ENCODE results near the gene ABCG1. TPM values are rescaled to one million over a fixed set of nuclear protein-coding genes. Genes with fewer than 3 reads are reported as not detected.

Gene ABCG1
- total RNA-seq, 2 experiments from 2014 or later, result 22.2 to 24.6 TPM

DNA sequence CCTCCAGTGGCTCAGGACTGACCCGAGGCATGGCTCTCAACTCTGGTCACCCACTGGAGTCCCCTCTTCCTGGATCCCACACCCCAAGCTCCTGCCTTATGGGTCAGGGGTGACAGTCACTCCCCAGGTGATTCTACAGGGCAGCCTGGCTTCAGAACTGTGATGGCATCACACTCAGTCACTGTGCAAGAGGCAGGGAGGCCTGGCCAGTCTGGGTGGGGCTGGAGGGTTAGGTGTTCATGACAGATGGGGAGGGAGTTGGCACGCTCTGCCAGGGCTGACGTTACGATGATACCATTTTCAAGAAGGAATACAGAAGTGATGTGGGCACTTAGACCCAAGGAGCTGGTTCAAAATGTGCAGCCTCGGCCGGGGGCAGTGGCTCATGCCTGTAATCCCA is 25.2 kb upstream of the ABCG1 start:
- H3K27me3 Mint-ChIP-seq, result no peaks in the 10 kb centered on the region

DNA sequence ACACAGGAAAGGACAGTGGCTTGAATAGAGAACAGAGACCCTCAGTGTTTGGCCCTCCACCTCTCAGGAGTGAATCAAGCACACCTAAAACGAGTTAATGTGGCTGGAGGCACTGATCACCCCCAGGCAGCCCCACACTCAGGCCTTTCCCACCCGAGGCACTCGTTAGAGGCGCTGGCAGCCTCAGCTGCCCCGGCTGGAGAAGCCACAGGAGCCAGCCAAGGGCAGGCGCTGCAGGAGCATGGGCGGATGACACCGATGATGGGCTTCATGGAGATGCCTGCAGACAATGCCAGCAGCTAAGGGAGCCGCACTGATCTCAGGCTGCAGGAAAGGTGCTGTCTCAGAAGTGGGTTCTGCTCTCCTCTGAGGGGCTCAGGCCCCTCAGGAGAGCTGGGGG is 24.1 kb upstream of the ABCG1 start:
- ChIA-PET CTCF (no interaction called here), POLR2A (no interaction called here)
- Mint-ChIP-seq H3K9me3 (no peaks in the 10 kb centered on the region), H3K27ac (no peak overlapping the region), H3K4me3 (no peak overlapping the region), H3K4me1 (ENCODE audit: low read depth) (peaks cover 51% of the 10 kb centered on the region), H3K36me3 (no peaks in the 10 kb centered on the region), H3K27me3 (no peaks in the 10 kb centered on the region)
- intact Hi-C loops (cut with micrococcal nuclease), result no loop called here
- DNase-seq, result no peak

More for the DNA sequence above, 25.2 kb upstream of the ABCG1 start:
- intact Hi-C loops (cut with micrococcal nuclease), result no loop called here
- Mint-ChIP-seq H3K36me3 (no peaks in the 10 kb centered on the region), H3K27ac (no peak overlapping the region), H3K4me3 (no peak overlapping the region), H3K9me3 (no peaks in the 10 kb centered on the region), H3K4me1 (ENCODE audit: low read depth) (peaks cover 47% of the 10 kb centered on the region)
- ChIA-PET POLR2A (interaction anchor here (1.2 to 1.3 kb wide), 2 partner anchors 40 to 44 kb away, joined by 5 to 13 read pairs; no protein-coding TSS in a partner anchor), CTCF (interaction anchor here (1.3 to 1.9 kb wide), 4 partner anchors 30 to 65 kb away, joined by 3 to 12 read pairs (median 7); no protein-coding TSS in a partner anchor)
- DNase-seq, result no peak

DNA sequence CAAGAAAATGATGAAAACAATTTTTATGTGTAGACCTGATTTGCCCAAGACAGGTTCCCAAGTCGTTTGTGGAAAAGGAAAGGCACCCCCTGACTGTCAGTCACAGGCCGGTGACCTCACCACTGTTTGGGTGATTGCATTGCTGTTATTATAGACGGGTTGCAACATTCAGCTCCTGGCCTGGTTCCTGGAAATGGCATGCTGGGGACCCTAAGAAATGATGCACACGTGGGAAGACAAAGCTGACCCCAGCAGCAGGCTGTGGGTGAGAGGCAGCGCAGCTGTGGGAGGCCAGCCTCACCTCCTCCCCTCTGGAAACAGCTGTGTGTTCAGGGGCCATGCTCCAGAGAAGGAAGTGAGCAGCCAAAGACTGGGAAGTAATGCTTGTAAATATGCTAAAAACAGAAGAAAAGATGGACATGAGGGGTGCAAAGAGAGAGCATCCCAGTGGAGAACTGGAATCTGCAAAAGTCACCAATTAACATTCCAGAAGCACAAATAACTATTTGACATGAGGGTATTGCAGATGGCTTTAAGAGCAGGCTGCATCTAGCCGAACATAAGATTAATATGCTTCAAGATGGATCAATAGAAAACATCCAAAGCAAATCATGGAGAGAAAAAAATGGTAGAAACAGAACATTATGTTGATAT is 23.4 kb upstream of the ABCG1 start:
- POLR2A ChIA-PET, result no interaction called here
- H3K27me3 Mint-ChIP-seq, result no peaks in the 10 kb centered on the region
- no peaks in the 10 kb centered on the region for H3K9me3 Mint-ChIP-seq
- no peak overlapping the region for H3K4me3 Mint-ChIP-seq
- H3K4me1 Mint-ChIP-seq (ENCODE audit: low read depth), result peaks cover 51% of the 10 kb centered on the region
- DNase-seq, result no peak
- H3K27ac Mint-ChIP-seq, result no peak overlapping the region
- no peaks in the 10 kb centered on the region for H3K36me3 Mint-ChIP-seq
- intact Hi-C loops (cut with micrococcal nuclease), result no loop called here
- CTCF ChIA-PET, result no interaction called here

DNA sequence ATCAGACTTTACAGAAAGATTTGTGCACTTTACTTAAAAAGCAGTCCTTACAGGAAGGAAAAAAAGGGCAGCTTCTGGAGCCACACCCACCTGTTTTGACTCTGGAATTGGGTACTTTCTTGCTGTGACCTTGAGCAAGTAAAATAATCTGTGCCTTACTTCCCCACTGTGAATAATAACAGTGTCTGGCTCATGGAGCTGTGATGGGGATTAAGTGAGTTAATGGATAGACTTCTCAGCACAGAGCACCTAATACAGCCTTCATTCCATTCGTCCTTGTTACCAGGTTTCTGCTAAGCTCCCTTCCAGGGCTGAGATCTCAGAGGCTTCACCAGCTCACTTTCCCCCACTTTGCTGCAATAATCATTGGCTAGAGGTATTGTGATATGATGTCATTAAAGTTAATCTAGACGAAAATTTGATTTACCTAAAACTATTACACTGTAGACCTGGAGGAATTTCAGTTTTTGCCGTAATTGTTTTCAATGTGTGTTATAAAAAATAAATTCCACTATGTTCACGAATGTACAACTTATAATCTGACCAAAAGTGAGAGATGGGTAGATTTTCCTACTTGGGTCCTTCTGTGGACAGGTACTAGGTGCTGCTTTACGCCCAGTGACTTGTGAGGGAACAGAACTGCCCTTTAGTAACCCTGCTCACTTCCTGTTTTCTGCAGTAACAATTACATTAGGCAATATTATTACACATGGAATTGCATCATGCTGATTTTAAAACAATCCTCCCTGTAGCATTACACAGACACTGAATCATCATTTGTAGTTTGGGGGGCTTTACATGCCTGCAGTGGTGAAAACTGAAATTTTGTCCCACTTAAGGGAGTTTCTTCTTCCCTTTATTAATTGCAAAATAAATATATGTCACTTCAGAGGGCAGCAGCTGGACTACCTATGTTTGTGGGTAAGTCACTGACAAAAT is 19.7 kb upstream of the ABCG1 start:
- peak overlapping the region; percentile 65 for H3K27ac Mint-ChIP-seq
- H3K36me3 Mint-ChIP-seq, result no peaks in the 10 kb centered on the region
- intact Hi-C loops (cut with micrococcal nuclease), result no loop called here
- CTCF ChIA-PET, result interaction anchor here (1.2 to 1.6 kb wide), 4 partner anchors 35 to 59 kb away, joined by 3 to 5 read pairs (median 4); no protein-coding TSS in a partner anchor
- no peaks in the 10 kb centered on the region for H3K27me3 Mint-ChIP-seq
- POLR2A ChIA-PET, result interaction anchor here (1.9 kb wide), 1 partner anchor 20 kb away, joined by 13 read pairs; the partner anchor contains the start of gene ABCG1
- peaks cover 44% of the 10 kb centered on the region for H3K4me1 Mint-ChIP-seq (ENCODE audit: low read depth)
- H3K9me3 Mint-ChIP-seq, result no peaks in the 10 kb centered on the region
- no peak overlapping the region for H3K4me3 Mint-ChIP-seq
- no peak for DNase-seq

DNA sequence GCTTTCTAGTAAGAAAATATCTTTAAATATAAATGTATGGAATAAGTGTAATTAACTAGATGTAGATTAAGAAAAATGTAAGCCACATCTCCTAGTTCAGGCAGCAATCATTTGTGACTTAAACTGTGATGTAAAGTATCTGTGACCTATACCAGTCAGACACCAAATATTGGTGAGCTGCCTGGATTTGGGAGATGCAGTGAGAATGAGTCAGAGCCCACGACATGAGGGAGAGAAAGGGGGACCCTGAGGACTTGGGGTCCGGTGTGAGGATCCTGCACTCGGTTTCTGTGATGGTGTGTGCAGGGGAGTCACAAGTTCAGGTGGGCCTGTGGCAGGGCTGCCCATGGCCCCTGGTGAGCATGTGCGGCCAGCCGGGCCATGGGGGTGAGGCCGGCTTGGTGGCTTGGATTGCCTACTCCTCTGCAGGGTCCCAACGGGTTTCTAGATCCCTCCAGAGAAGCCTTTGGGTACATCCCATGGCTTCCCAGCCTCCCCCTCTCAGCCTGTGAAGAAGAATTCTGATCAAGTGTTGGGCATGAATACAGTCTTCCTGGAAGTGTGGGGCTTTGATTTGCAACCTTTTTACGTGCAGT is 19.0 kb upstream of the ABCG1 start:
- CTCF ChIA-PET, result interaction anchor here (1.2 to 1.6 kb wide), 3 partner anchors 36 to 59 kb away, joined by 3 to 4 read pairs (median 4); no protein-coding TSS in a partner anchor
- H3K27me3 Mint-ChIP-seq, result no peaks in the 10 kb centered on the region
- peaks cover 44% of the 10 kb centered on the region for H3K4me1 Mint-ChIP-seq (ENCODE audit: low read depth)
- H3K27ac Mint-ChIP-seq, result peak overlapping the region; percentile 23
- intact Hi-C loops (cut with micrococcal nuclease), result no loop called here
- no peak for DNase-seq
- H3K36me3 Mint-ChIP-seq, result no peaks in the 10 kb centered on the region
- no peaks in the 10 kb centered on the region for H3K9me3 Mint-ChIP-seq
- POLR2A ChIA-PET, result interaction anchor here (1.9 kb wide), 1 partner anchor 19 kb away, joined by 13 read pairs; the partner anchor contains the start of gene ABCG1
- no peak overlapping the region for H3K4me3 Mint-ChIP-seq

DNA sequence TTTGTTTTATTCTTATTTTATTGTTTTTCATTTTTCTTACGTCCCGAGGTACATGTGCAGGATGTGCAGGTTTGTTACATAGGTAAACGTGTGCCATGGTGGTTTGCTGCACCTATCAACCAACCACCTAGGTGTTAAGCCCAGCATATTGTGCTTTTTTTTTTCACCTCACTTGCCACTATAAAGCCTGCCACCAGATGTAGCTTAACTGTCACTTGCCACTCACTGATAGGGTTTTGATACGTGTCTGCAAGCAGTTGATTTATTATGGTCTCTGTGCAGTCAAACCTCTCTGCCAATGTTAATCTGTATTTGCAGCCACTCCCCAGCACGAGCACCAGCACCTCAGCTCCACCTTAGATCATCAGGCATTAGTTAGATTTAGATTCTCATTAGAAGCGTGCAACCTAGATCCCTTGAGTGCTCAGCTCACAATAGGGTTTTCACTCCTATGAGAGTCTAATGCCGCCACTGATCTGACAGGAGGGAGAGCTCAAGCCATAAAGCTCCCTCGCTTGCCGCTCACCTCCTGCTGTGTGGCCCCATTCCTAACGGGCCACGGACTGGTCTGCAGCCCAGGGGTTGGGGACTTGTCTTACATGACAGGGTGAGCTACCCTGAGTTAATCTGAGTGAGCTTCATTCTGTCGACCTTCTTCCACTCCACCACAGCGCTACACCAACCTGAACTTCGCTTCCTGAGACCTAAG is 17.9 kb upstream of the ABCG1 start:
- Mint-ChIP-seq H3K9me3 (no peaks in the 10 kb centered on the region), H3K4me3 (no peak overlapping the region), H3K27me3 (no peaks in the 10 kb centered on the region), H3K36me3 (no peaks in the 10 kb centered on the region), H3K4me1 (ENCODE audit: low read depth) (peaks cover 44% of the 10 kb centered on the region), H3K27ac (peak overlapping the region; percentile 11)
- no peak for DNase-seq
- intact Hi-C loops (cut with micrococcal nuclease), result no loop called here
- ChIA-PET POLR2A (interaction anchor here (0.8 to 1.2 kb wide), 2 partner anchors 9 to 19 kb away, joined by 3 read pairs; no protein-coding TSS in a partner anchor), CTCF (interaction anchor here (1.0 to 1.2 kb wide), 2 partner anchors 56 to 58 kb away, joined by 3 to 4 read pairs; no protein-coding TSS in a partner anchor)

DNA sequence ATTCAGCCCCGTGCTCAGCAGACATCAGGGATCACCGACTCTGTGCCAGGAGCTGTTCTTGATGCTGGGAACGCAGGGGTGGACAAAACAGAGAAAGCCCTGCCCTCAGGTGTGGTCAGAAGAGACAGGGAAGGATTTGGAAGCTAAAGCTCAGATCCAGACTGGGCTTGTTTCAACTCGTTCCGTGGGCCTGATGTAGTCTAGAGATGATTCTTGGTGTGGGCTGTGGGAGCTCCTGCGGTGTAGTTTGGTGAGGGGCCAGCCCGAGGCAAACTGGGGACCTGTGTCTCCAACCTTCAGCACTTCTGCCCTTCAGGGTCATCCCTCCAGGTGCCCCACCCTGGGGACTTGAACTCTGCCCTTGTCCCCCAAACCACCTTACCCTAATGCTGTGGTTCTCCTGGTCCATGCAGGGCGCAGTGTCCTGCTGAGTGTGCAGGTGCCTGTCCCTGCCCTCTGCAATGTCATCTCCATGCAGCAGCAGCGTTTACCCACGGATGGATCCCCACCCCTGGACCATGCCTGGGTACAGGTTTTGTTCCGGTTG is 17.3 kb upstream of the ABCG1 start:
- H3K9me3 Mint-ChIP-seq, result no peaks in the 10 kb centered on the region
- CTCF ChIA-PET, result interaction anchor here (0.9 to 1.0 kb wide), 2 partner anchors 29 to 57 kb away, joined by 3 read pairs; no protein-coding TSS in a partner anchor
- H3K4me1 Mint-ChIP-seq (ENCODE audit: low read depth), result peaks cover 44% of the 10 kb centered on the region
- H3K27me3 Mint-ChIP-seq, result no peaks in the 10 kb centered on the region
- H3K36me3 Mint-ChIP-seq, result no peaks in the 10 kb centered on the region
- H3K4me3 Mint-ChIP-seq, result no peak overlapping the region
- no peak overlapping the region for H3K27ac Mint-ChIP-seq
- POLR2A ChIA-PET, result interaction anchor here (1.2 kb wide), 1 partner anchor 9 kb away, joined by 3 read pairs; no protein-coding TSS in a partner anchor
- DNase-seq, result no peak
- intact Hi-C loops (cut with micrococcal nuclease), result no loop called here

DNA sequence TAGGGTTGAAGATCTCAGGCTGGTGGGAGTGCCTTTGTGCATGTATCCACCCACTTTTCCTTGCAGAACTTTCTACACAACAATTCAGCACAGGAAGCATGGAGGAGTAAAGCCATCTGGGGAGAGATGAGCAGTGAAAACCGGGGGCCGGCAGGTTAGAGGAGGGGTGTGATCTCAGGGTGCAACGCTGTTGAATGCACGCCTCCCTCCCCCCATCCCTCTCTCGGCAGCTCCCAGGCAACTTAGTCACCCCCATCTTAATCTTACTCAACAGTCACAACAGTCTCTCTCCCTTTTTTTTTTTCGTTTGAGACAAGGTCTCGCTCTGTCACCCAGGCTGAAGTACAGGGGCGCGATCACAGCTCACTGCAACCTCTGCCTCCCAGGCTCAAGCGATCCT is 16.6 kb upstream of the ABCG1 start:
- Mint-ChIP-seq H3K9me3 (no peaks in the 10 kb centered on the region), H3K27me3 (no peaks in the 10 kb centered on the region), H3K36me3 (no peaks in the 10 kb centered on the region), H3K4me3 (no peak overlapping the region), H3K27ac (no peak overlapping the region), H3K4me1 (ENCODE audit: low read depth) (peaks cover 44% of the 10 kb centered on the region)
- DNase-seq, result no peak
- POLR2A ChIA-PET, result no interaction called here
- intact Hi-C loops (cut with micrococcal nuclease), result no loop called here
- CTCF ChIA-PET, result interaction anchor here (0.9 kb wide), 1 partner anchor 28 kb away, joined by 3 read pairs; no protein-coding TSS in a partner anchor

DNA sequence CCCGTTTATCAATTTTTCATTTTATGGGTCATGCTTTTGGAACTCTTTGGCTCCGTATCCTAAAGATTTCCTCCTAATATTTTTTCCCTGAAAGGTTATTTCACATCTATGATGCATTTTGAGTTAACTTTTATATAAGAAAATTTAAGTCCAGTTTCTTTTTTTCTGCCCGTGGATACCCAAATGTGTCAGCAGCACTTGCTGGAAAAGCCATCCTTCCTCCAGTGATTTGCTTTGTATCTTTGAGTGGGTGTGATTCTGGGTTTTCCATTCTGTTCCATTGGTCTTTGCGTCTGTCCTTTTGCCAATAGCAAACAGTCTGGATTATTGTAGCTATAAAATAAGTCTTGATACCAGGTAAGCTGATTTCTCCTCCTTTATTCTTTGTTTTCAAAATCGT is 15.6 kb upstream of the ABCG1 start:
- Mint-ChIP-seq H3K36me3 (no peaks in the 10 kb centered on the region), H3K27ac (no peak overlapping the region), H3K4me3 (no peak overlapping the region), H3K27me3 (no peaks in the 10 kb centered on the region), H3K4me1 (ENCODE audit: low read depth) (peaks cover 40% of the 10 kb centered on the region), H3K9me3 (no peaks in the 10 kb centered on the region)
- intact Hi-C loops (cut with micrococcal nuclease), result no loop called here
- no peak for DNase-seq
- ChIA-PET CTCF (no interaction called here), POLR2A (no interaction called here)

DNA sequence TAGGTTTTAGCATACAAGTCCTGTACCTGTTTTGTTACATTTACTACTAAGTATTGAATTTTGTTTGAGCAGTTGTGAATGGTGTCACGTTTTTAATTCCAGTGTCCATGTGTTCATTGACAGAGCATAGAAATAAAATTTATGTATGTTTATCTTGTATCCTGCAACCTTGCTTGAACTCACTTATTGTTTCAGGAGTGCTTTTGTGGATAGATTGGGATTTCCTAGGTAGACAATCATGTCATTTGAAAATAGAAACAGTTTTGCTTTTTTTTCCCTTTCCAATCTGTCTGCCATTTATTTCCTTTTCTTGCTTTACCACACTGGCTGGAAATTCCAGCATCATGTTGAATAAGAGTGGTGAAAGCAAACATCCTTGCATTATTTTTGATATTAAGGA is 15.0 kb upstream of the ABCG1 start:
- H3K27me3 Mint-ChIP-seq, result no peaks in the 10 kb centered on the region
- ChIA-PET CTCF (no interaction called here), POLR2A (no interaction called here)
- H3K4me3 Mint-ChIP-seq, result no peak overlapping the region
- DNase-seq, result no peak
- peaks cover 34% of the 10 kb centered on the region for H3K4me1 Mint-ChIP-seq (ENCODE audit: low read depth)
- intact Hi-C loops (cut with micrococcal nuclease), result no loop called here
- no peaks in the 10 kb centered on the region for H3K36me3 Mint-ChIP-seq
- no peaks in the 10 kb centered on the region for H3K9me3 Mint-ChIP-seq
- no peak overlapping the region for H3K27ac Mint-ChIP-seq

DNA sequence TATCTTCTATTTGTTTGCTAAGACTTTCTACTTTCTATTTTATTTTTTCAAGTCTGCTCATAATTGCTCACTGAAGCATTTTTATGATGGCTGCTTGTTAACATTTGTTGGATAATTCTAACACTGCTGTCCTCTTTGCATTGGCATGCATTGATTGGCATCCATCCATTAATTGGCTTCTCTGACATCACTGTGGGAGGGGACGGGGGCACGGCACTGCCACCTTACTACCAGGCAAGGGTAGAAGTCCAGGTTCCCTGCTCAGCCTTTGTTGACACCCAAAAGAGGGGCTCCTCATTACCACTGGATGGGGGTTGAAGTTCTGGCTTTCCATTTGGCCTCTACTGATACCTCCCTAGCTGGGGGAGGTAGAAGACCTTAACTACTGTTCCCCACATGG is 11.5 kb upstream of the ABCG1 start:
- intact Hi-C loops (cut with micrococcal nuclease), result no loop called here
- H3K27ac Mint-ChIP-seq, result no peak overlapping the region
- H3K4me3 Mint-ChIP-seq, result no peak overlapping the region
- no peaks in the 10 kb centered on the region for H3K36me3 Mint-ChIP-seq
- no peak for DNase-seq
- H3K4me1 Mint-ChIP-seq (ENCODE audit: low read depth), result peaks cover 1% of the 10 kb centered on the region
- H3K9me3 Mint-ChIP-seq, result no peaks in the 10 kb centered on the region
- POLR2A ChIA-PET, result no interaction called here
- H3K27me3 Mint-ChIP-seq, result no peaks in the 10 kb centered on the region
- CTCF ChIA-PET, result no interaction called here
